GM18873 (cell line): ENCODE results near the gene DCAF5.

Source experiments
- ATAC-seq: cut with Tn5 transposase; IDR thresholded peaks from one replicate; pipeline ENCODE4 v1.9.1; 2021; ENCODE audit warnings: mild to moderate bottlenecking, moderate library complexity, moderate number of reproducible peaks; ENCODE audit not compliant: unreplicated experiment, low FRiP score

Gene DCAF5

DNA sequence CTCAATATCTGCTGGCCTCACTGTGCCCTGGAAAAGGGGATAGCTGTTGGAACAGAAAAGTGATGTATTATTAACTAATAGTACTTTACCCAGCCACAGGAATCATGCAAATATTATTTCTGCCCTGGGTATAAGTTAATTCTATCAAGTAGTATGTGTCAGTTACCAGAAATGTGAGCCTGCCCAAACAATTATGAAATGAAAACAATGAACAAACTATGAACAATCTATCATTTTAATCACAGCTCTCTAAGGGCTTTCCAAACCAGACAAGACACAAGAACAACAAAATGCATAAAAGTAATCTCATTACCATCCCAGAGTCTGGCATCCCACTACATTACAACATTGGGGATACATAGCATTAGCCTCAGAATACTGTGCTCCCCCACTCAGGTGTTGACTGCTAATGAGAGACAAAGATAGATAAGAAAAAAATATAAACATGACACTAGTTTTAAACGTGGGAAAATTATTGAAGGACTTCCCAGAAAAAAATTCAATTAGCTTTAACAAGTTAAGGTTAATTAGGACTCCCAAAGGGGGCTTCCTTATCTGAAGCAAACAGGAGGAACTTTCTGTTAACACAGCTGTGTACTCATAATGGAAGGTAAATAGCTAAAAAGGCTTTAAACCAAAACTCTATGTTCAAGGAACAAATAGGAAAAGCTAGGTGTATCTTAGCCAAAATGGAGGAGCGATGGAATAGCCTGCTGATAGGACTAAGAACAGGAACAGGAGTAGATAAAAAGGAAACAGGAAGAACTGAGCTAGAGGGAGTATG lies 3.3 kb downstream of the DCAF5 start:
- no peak for ATAC-seq

GRCh38 chr14:69142101-69142500 lies 10.8 kb downstream of the DCAF5 start:
- ATAC-seq, result no peak

DNA sequence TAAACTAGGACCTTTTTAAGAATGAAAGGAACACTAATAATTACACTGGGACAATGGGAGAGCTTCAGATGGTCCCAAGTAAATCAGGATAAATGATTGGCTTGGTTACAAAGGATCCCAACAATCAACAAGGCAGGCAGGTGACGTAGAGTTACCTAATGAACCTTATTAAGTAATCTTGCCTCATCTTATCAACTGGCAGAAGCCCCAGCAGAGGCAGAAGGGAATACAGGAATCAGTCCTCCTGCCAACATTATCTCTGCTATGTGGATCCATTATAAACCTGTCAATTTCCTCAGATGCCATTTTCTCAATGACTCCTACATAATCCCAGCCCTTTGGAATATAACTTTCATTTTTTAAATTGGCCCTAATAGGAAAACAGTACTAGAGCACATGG lies 11.4 kb downstream of the DCAF5 start:
- no peak for ATAC-seq

GRCh38 chr14:69139743-69140142 lies 13.2 kb downstream of the DCAF5 start:
- ATAC-seq, result no peak

DNA sequence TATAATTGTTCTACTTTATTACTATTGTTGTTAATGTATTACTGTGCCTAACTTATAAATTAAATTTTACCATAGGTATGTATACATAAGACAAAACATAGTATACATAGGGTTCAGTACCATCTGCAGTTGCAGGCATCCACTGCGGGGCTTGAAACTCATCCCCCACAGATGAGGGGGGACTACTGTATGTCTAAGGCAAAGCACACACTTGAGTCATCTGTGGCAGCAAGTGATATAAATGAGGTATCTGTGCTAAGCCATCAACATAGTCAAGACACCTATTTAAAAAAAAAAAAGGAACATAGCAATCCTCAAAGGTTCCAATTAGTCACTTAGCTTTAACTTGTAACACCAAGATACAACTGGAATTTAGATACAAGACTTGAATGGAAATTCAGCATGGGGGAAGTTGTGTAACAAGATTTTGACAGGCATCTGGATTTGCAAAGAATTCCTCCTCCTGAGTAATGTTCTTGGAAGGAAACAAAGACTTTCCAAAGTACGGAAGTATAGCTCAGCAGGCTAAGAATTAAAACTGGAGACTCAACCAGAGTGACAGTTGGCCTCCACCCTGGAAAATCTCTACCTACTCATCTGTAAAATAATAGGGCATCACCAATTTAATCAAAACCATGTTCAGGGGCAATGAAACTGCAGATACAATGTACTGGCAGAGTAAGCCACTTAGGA lies 14.9 kb downstream of the DCAF5 start:
- no peak for ATAC-seq

DNA sequence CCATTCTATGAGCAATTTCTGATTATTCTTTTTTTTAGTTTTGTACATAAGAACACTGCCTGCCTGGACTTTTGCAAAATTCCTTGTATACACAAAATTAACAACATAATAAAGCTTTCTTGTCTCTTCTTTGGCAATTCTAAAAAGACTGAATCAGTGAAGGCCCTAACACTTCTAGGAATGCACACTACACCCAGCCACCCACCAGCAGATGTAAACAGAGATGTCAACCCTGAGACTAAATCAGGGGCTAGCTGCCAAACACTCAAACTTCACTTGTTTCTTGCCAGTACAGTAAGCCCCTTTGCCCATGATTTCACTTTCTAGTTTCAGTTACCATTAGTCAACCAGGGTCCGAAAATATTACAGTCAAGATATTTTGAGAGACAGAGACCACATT lies 15.5 kb downstream of the DCAF5 start:
- no peak for ATAC-seq

GRCh38 chr14:69135133-69135532 lies 17.8 kb downstream of the DCAF5 start:
- ATAC-seq, result no peak

DNA sequence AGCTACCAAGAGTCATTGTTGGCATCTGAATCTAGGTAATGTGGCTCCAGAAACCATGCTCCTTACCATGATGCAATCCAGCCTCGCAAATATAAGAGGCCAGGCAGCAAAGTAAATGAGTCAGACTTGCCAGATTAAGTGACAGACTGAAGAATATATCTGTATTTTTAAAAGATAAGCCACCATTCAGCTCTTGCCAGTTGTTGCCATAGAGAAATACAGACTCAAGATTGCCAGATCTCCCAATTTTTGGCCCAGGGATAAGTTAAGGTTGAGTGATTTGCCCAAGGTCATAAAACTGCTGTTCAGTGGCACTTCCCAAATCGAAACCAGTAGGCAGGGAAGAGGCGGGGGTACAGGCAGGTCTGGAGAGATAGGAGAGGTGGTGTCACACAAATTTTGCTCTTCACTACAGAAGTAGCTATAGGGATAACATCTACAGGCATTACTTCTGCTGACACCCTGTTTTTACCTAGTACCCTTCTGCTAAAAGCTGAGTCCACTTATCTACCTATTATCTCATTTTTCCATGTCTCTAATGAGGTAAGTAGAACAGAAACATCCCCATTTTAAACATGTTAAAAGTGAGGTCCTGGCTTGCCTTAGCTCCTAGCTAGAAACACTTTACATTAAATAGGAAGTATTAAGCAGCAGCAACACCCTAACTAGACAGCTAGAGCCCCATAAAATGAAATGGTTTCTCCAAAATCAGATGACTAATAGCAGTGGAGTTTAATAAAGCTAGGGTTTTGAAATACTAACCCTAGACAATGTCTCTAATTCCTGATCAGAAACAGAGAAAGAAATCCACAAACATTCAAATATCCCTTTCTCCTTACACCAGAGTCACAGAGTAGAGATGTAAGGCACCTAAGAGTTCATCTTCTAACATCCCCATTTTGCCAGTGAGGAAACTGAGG lies 19.5 kb downstream of the DCAF5 start:
- ATAC-seq, result no peak

- ATAC-seq, result no peak
These were observed 20.3 kb downstream of the DCAF5 start for GRCh38 chr14:69132513-69133181.

DNA sequence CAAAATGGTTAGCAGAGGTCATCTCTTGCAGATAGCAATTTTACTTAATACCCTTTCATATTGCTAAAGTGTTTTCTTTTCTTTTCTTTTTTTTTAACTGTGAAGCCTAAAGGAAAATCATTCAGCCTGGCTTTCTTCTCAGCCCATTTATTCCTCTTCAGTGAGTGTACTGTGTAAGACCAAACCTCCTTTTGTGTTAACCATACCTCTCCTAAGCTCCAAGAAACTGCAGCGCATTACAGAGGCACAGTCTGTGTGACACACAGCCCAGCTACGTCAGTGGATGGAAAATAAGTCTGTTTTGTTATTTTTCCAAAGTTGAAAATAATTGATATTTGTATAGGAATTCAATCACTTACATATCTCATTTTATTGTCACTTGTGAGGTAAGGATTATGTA lies 21.7 kb downstream of the DCAF5 start:
- ATAC-seq, result no peak

- ATAC-seq, result no peak
These were observed 23.5 kb downstream of the DCAF5 start for GRCh38 chr14:69129264-69129880.

DNA sequence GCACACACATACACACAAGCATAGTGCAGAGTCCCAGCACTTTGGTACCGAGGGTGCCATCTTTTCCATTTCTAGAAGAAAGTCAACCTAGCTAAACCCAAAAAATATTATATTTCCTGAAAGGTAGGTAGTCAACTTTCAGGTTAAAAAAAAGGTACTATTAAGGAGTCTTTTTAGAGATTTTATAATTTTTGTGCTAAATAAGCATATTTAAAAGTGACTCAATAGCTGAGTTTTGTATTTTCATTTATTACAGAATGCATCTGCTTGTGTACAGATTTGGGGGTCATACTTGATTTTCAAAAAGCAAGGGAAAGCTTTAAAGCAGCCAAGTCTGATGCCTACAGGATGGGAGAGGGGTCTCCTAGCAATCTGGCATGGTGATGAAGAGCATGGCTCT lies 34.6 kb downstream of the DCAF5 start:
- ATAC-seq, result no peak

DNA sequence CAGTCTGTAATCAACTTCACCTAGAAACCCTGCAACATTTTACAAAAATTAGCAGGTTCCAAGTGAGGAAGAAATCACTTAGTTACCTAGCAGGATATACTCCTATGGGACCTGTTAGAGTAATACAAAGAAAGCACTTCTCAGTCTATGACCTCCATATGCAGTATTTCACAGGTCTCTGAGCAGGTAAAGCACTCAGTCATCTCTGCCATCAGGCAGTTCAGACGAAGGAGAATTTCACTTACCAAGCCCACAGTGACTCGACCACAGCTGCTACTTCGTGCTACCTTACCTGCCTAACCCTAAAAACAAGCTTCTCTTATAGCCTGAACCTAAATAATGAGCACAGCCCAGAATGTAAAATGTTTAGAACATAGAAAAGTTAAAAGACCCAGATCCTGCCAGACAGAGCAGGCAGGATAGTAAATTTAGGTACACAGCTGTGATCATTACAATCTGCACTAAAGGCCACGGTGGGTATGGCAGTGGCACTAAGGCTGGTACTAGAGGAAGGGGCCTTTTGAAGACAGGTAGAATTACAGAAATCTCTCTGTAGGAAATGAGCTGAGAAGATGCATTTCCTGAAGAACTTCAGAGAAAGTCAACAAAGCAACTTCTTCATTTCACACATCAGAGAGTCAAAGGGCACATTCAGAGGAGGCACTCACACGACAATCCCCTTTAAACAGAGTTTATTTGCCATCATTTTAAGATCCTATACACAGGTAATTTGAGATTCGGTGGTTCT lies 35.7 kb downstream of the DCAF5 start:
- no peak for ATAC-seq

DNA sequence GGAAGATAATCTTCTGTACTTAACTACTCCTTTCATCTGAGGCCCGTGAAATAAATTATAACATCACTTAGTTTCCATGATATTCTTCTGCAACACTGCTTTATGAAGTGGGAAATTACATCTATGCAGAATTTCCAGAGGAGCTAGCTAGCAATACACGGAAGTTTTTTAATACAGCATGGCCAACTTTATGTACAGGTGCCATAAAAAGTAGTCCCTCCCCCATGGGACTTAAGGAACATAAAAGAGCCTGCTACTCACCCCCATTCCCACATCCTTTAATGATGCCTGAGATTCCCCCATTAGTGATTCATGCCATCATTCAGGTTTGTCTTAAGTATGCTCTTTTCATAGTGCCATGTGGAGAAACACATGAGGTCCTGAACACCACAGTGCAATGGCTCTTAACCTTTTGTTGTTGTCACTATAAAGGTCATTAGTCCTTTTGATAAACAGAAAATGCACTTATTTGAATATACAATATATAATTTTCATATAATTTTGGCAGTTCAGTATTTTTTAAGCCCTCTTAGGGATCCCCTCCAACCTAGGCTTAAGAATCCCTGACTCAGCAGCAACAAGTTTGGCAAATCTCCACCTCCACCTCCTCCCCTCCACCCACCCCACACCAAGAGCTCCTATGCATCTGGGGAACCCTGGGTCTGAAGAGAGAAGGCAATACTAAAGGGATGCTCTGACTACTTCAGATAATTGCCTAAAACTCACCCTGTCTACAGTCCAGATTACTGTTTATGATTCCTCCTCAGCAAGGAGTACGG lies 37.3 kb downstream of the DCAF5 start:
- no peak for ATAC-seq

DNA sequence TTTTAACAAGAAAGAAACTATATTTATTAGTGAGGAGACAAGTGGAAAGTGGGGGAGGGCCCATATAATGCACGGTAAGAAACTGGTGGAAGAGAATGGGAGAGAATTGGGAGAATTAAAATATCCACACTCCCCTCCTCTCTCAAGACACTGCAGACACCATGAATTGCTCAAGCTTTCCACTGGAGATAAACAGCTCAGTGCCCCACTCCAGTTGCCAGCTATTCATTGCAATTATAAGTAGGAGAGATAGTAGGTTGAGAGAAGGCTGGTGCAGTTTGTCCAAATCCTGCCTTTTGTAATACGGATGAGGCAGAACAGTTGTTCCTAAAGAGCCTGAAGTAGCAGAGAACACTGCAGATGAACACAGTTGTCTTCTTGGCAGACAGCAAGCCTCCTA lies 38.2 kb downstream of the DCAF5 start:
- no peak for ATAC-seq

DNA sequence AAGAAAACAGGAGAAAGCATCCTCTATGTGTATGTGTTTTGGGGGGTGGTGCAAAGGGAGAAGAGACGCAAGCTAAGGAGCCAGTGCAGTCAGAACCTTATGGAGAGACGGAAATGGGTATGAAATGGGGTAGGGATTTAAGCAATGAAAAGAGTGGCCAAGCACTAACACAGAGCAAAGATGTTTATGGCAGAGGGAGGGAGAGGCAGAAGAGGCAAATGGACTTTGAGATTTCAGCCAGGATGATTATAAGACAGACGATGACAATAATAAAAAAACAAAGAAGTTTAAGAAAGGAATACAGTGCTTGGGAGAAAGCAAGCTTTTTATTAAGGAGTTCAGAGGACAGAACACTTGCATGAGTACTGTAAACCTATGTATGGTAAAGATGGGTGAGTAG lies 44.6 kb downstream of the DCAF5 start:
- no peak for ATAC-seq

DNA sequence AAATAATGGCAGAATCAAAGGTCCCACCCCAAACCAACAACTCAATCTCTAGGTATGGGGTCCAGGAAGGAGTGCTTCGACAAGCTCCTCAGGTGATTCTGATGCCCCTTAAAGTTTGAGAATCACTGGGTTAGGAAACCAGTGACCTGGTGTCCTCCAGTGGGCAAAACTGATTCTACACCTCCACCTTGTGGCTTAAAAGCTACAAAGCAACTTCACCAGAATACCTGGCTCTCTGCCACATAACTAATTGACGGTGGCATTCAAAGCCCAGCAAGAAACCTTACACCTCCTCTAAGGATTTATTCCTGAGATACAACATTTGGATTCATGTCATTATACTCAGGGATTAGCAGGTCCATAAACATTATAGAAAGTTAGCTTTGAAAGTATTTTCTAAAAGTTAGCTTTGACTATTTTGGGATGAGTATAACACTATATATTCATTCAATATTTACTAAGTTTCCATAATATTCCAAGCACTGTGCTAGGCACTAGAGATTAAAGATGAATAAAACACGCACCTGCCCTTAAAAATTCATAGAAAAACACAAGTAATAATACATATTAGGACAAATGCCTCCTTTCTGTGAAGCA lies 45.4 kb downstream of the DCAF5 start:
- no peak for ATAC-seq

DNA sequence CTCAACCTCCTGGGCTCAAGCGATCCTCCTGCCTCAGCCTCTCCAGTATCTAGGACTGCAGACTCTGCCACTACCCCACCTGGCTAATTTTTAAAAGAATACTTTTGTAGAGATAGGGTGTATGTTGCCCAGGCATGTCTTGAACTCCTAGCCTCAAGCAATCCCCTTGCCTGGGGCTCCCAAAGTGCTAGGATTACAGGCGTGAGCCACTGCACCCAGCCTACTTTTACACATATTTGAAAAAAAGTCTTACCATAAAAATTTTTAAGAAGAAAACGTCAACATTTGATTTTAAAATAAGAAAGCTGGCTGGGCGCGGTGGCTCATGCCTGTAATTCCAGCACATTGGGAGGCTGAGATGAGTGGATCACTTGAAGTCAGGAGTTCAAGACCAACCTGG lies 46.5 kb downstream of the DCAF5 start:
- no peak for ATAC-seq
